ENCODE results near the gene RAMP3. TPM values are rescaled to one million over a fixed set of nuclear protein-coding genes. Genes with fewer than 3 reads are reported as not detected.

Gene RAMP3
- total RNA-seq, 1 donor from 2014 or later, result not detected

GRCh38 chr7:45223728-45224630 is 66.4 kb downstream of the RAMP3 start:
- no peak for TF ChIP-seq CTCF (IDR thresholded peaks at IDR 0.05)
- Mint-ChIP-seq H3K4me3 (ENCODE audit: unreplicated experiment) (no peak overlapping the region), H3K27ac (ENCODE audit: unreplicated experiment) (no peak overlapping the region), H3K36me3 (ENCODE audit: low read depth) (no peaks in the 10 kb centered on the region), H3K4me1 (ENCODE audit: low read depth) (no peaks in the 10 kb centered on the region), H3K27me3 (ENCODE audit: low read depth) (peaks cover 47% of the 10 kb centered on the region), H3K9me3 (ENCODE audit: low read depth) (no peaks in the 10 kb centered on the region)
- no peak for DNase-seq (ENCODE audit: low spot score)

GRCh38 chr7:45224832-45225231 is 67.2 kb downstream of the RAMP3 start:
- Mint-ChIP-seq H3K27ac (ENCODE audit: unreplicated experiment) (no peak overlapping the region), H3K4me3 (ENCODE audit: unreplicated experiment) (no peak overlapping the region), H3K27me3 (ENCODE audit: low read depth) (peaks cover 43% of the 10 kb centered on the region), H3K4me1 (ENCODE audit: low read depth) (no peaks in the 10 kb centered on the region), H3K36me3 (ENCODE audit: low read depth) (no peaks in the 10 kb centered on the region), H3K9me3 (ENCODE audit: low read depth) (no peaks in the 10 kb centered on the region)
- DNase-seq (ENCODE audit: low spot score), result no peak
- no peak for TF ChIP-seq CTCF (IDR thresholded peaks at IDR 0.05)

GRCh38 chr7:45225311-45225947 is 67.8 kb downstream of the RAMP3 start:
- TF ChIP-seq CTCF (IDR thresholded peaks at IDR 0.05), result no peak
- Mint-ChIP-seq H3K4me1 (ENCODE audit: low read depth) (no peaks in the 10 kb centered on the region), H3K27ac (ENCODE audit: unreplicated experiment) (no peak overlapping the region), H3K36me3 (ENCODE audit: low read depth) (no peaks in the 10 kb centered on the region), H3K9me3 (ENCODE audit: low read depth) (no peaks in the 10 kb centered on the region), H3K27me3 (ENCODE audit: low read depth) (peaks cover 43% of the 10 kb centered on the region), H3K4me3 (ENCODE audit: unreplicated experiment) (no peak overlapping the region)
- no peak for DNase-seq (ENCODE audit: low spot score)

- Mint-ChIP-seq H3K27me3 (ENCODE audit: low read depth) (peaks cover 42% of the 10 kb centered on the region), H3K9me3 (ENCODE audit: low read depth) (no peaks in the 10 kb centered on the region), H3K4me3 (ENCODE audit: unreplicated experiment) (no peak overlapping the region)
These were observed 68.4 kb downstream of the RAMP3 start for GRCh38 chr7:45225948-45226335.

More at GRCh38 chr7:45225948-45226335, 68.4 kb downstream of the RAMP3 start:
- no peaks in the 10 kb centered on the region for H3K36me3 Mint-ChIP-seq (ENCODE audit: low read depth)
- H3K4me1 Mint-ChIP-seq (ENCODE audit: low read depth), result no peaks in the 10 kb centered on the region
- no peak for TF ChIP-seq CTCF (IDR thresholded peaks at IDR 0.05)
- no peak overlapping the region for H3K27ac Mint-ChIP-seq (ENCODE audit: unreplicated experiment)
- no peak for DNase-seq (ENCODE audit: low spot score)

Data from chondrocyte (in vitro differentiated cells).